Measurements from ENCODE around the gene CDH4. TPM values are rescaled to one million over a fixed set of nuclear protein-coding genes. Genes with fewer than 3 reads are reported as not detected.

The CDH4 gene
- total and polyA plus RNA-seq, 2 of the 4 experiments (the other 2 are of a cell fraction): 1.6 to 3.5 TPM

DNA sequence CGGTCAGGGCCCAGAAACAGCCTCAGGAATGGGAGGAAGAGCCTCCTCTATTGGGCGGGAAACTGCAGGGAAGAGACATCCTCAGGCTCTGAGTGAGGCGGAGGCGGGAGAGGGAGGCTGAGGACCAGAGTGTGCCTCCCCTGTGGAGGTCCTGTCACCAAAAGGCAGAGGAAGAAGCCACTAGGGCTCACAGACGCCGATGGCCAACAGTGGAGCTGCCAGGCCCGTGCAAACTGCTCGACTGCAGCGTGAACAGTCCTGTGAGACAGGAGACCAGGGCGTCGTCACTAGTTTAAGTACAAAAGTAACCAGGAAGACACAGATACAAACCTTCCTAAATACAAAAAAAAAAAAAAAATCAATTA, 730.9 kb downstream of the CDH4 start:
- H3K9ac ChIP-seq (ENCODE audit: low read depth, low read length): no peak overlapping the region
- no peak overlapping the region for H3K27ac ChIP-seq (ENCODE audit: insufficient read depth, low read length)
- no peak overlapping the region for H3K18ac ChIP-seq (ENCODE audit: low read depth, low read length)
- H4K8ac ChIP-seq (ENCODE audit: low read depth in 2 of 2, low read length in 2 of 2): no peak overlapping the region
- no peak overlapping the region for H2BK120ac ChIP-seq (ENCODE audit: low read depth, low read length)
- ChIA-PET POLR2A (ENCODE audit: unreplicated experiment) (no interaction called here), CTCF (no interaction called here)
- no peaks in the 10 kb centered on the region; the same call in 1 of the 2 replicates for H4K20me1 ChIP-seq (ENCODE audit: insufficient read depth, low read length)
- H3K4me3 ChIP-seq (ENCODE audit: insufficient read depth, low read depth, low read length): no peak overlapping the region
- H3K9me1 ChIP-seq (ENCODE audit: insufficient read depth, low read length): peaks cover 1% of the 10 kb centered on the region; the same call in 1 of the 2 replicates
- ATAC-seq (ENCODE audit: low read depth) (no peak), DNase-seq (no peak)
- no peak overlapping the region for H2BK20ac ChIP-seq (ENCODE audit: low read depth, low read length)
- H4K91ac ChIP-seq (ENCODE audit: insufficient read depth, low read depth, low read length): no peak overlapping the region
- H2AFZ ChIP-seq (replicated peaks; ENCODE audit: low read length, poor library complexity): no peak overlapping the region
- no peak overlapping the region for H3K23ac ChIP-seq (ENCODE audit: low read depth, low read length)
- intact Hi-C loops (cut with micrococcal nuclease): no loop called here
- H2BK5ac ChIP-seq (ENCODE audit: low read depth, low read length, poor library complexity, severe bottlenecking): no peak overlapping the region
- H3K79me1 ChIP-seq (ENCODE audit: low read depth in 1 of 2, low read length in 2 of 2): peaks cover 0 to 6% of the 10 kb centered on the region in 2 experiments; a peak in 3 of 4 replicates
- no peak overlapping the region for H3K4ac ChIP-seq (ENCODE audit: low read depth, low read length)
- no peak overlapping the region for H2BK15ac ChIP-seq (ENCODE audit: low read depth, low read length)
- H3K14ac ChIP-seq (replicated peaks; ENCODE audit: low read depth, low read length): no peak overlapping the region
- no peak overlapping the region for H2AK5ac ChIP-seq (ENCODE audit: low read depth, low read length)
- WGBS, 2 experiments (ENCODE audit: extremely low coverage in 2 of 2, insufficient read length in 1 of 2): 80% methylated on average over 1 of the region's 11 CpGs; no CpG with 5 or more reads in 1 of the 2 experiments
- H2AK9ac ChIP-seq (replicated peaks; ENCODE audit: low read depth, low read length, poor library complexity): no peak overlapping the region
- dilution Hi-C loops (cut with HindIII; ENCODE audit: low sequenced_read_pairs, unreplicated experiment): no loop called here
- in situ Hi-C loops (cut with MboI; ENCODE audit: low sequenced_read_pairs): no loop called here
- H3K4me1 ChIP-seq (ENCODE audit: control insufficient read depth, insufficient read depth, low read length): no peaks in the 10 kb centered on the region
- no peak overlapping the region for H4K5ac ChIP-seq (ENCODE audit: low read depth, low read length)
- BruUV-seq (replicated peaks): no TSS peak
- H3K9me3 ChIP-seq (ENCODE audit: control insufficient read depth, insufficient read depth, low read length): no peaks in the 10 kb centered on the region
- no peak overlapping the region for H3K4me2 ChIP-seq (ENCODE audit: low read depth, low read length)
- H3K36me3 ChIP-seq (ENCODE audit: control insufficient read depth, insufficient read depth, low read length): peaks cover 12% of the 10 kb centered on the region
- TF ChIP-seq, protein P1, sequence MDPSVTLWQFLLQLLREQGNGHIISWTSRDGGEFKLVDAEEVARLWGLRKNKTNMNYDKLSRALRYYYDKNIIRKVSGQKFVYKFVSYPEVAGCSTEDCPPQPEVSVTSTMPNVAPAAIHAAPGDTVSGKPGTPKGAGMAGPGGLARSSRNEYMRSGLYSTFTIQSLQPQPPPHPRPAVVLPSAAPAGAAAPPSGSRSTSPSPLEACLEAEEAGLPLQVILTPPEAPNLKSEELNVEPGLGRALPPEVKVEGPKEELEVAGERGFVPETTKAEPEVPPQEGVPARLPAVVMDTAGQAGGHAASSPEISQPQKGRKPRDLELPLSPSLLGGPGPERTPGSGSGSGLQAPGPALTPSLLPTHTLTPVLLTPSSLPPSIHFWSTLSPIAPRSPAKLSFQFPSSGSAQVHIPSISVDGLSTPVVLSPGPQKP (IDR thresholded peaks at IDR 0.05; ENCODE audit: borderline replicate concordance, low read depth, low read length): no peak
- TF ChIP-seq SMC3 (IDR thresholded peaks at IDR 0.05; ENCODE audit: low read depth, low read length) (no peak), RAD21 (IDR thresholded peaks at IDR 0.05; ENCODE audit: low read length) (no peak), MXI1 (IDR thresholded peaks at IDR 0.05; ENCODE audit: borderline replicate concordance, low read depth, low read length) (no peak), NFE2L2 (IDR thresholded peaks at IDR 0.05; ENCODE audit: low read depth, low read length) (no peak), BHLHE40 (IDR thresholded peaks at IDR 0.05; ENCODE audit: low read depth, low read length) (no peak), RFX5 (IDR thresholded peaks at IDR 0.05; ENCODE audit: low read depth, low read length) (no peak), CEBPB (IDR thresholded peaks at IDR 0.05; ENCODE audit: low read depth, low read length) (no peak), RCOR1 (IDR thresholded peaks at IDR 0.05; ENCODE audit: insufficient replicate concordance, low read length) (no peak), MAZ (IDR thresholded peaks at IDR 0.05; ENCODE audit: borderline replicate concordance, low read depth, low read length) (no peak), MAFK (IDR thresholded peaks at IDR 0.05; ENCODE audit: low read depth, low read length) (no peak), FOS (IDR thresholded peaks at IDR 0.05; ENCODE audit: low read depth, low read length) (no peak), CHD1 (IDR thresholded peaks at IDR 0.05; ENCODE audit: low read depth, low read length) (no peak), POLR2A (IDR thresholded peaks at IDR 0.05; ENCODE audit: low read depth, low read length) (no peak)
- TF ChIP-seq, protein P2, sequence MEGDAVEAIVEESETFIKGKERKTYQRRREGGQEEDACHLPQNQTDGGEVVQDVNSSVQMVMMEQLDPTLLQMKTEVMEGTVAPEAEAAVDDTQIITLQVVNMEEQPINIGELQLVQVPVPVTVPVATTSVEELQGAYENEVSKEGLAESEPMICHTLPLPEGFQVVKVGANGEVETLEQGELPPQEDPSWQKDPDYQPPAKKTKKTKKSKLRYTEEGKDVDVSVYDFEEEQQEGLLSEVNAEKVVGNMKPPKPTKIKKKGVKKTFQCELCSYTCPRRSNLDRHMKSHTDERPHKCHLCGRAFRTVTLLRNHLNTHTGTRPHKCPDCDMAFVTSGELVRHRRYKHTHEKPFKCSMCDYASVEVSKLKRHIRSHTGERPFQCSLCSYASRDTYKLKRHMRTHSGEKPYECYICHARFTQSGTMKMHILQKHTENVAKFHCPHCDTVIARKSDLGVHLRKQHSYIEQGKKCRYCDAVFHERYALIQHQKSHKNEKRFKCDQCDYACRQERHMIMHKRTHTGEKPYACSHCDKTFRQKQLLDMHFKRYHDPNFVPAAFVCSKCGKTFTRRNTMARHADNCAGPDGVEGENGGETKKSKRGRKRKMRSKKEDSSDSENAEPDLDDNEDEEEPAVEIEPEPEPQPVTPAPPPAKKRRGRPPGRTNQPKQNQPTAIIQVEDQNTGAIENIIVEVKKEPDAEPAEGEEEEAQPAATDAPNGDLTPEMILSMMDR (conservative IDR thresholded peaks at IDR 0.05; ENCODE audit: low read depth, low read length): no peak
- TF ChIP-seq, protein P3, sequence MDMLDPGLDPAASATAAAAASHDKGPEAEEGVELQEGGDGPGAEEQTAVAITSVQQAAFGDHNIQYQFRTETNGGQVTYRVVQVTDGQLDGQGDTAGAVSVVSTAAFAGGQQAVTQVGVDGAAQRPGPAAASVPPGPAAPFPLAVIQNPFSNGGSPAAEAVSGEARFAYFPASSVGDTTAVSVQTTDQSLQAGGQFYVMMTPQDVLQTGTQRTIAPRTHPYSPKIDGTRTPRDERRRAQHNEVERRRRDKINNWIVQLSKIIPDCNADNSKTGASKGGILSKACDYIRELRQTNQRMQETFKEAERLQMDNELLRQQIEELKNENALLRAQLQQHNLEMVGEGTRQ (IDR thresholded peaks at IDR 0.05; ENCODE audit: low read depth, low read length): no peak
- no peak overlapping the region for H3K56ac ChIP-seq (ENCODE audit: extremely low read depth, insufficient read depth, low read length)
- H3K27me3 ChIP-seq (ENCODE audit: control insufficient read depth, insufficient read depth, low read length): no peaks in the 10 kb centered on the region

All from IMR-90 (cell line).